Esophagus squamous epithelium (tissue), 4 donors: ENCODE measurements around the gene FFAR1.

ENCODE experiments used
- CTCF ChIP-seq, 6 experiments: fragments of 450-650 bp in 4 of 6; fragments of 200-600 bp in 2 of 6; sonication (generic) in 2 of 6; IDR thresholded peaks; one replicate each; pipeline ENCODE4 v1.5.1; 2016 to 2019; ENCODE audit warnings: antibody characterized with exemption in 6 of 6, mild to moderate bottlenecking in 4 of 6, moderate library complexity in 4 of 6
- POLR2A ChIP-seq, 4 donors: fragments of 450-650 bp; IDR thresholded peaks; one replicate each; pipeline ENCODE4 v1.6.1; 2017; ENCODE audit warnings: antibody characterized with exemption in 4 of 4, mild to moderate bottlenecking in 4 of 4, moderate library complexity in 3 of 4

- TF ChIP-seq CTCF (IDR thresholded peaks at IDR 0.05) (no peak), POLR2A (IDR thresholded peaks at IDR 0.05) (no peak)
Measured at GRCh38 chr19:35336166-35336955, 11.3 kb upstream of the FFAR1 start.
